GM19351 (cell line): ENCODE measurements around the gene TNFRSF1B.
"Not testable (repeated sequence)": the region's sequence is repeated elsewhere in the genome, so short reads cannot be mapped to it uniquely, and the experiment has no call there.

Experiments
- ATAC-seq: cut with Tn5 transposase; IDR thresholded peaks from one replicate; pipeline ENCODE4 v1.9.1; 2021; ENCODE audit warnings: mild to moderate bottlenecking, moderate library complexity; ENCODE audit not compliant: unreplicated experiment

The TNFRSF1B gene

GRCh38 chr1:12209495-12209832 lies 42.7 kb downstream of the TNFRSF1B start:
- no peak for ATAC-seq

GRCh38 chr1:12215118-12215961 lies 48.5 kb downstream of the TNFRSF1B start:
- no peak for ATAC-seq

DNA sequence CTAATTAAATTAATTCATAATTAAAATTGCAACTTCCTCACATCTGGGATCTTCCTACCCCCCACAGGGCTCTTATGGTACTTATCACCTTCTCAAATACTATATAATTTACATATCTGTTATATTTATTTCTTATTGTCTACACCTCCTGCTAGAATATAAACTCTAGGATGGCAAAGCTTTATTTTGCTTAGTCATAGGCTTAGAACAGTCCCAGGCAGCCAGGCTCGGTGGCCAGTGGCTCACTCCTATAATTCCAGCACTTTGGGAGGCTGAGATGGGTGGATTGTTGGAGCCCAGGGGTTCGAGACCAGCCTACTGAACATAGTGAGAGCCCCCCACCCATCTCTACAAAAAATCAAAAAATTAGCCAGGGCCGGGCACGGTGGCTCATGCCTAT lies 53.0 kb downstream of the TNFRSF1B start:
- ATAC-seq, result no peak

GRCh38 chr1:12220890-12221289 lies 54.1 kb downstream of the TNFRSF1B start:
- ATAC-seq, result no peak

DNA sequence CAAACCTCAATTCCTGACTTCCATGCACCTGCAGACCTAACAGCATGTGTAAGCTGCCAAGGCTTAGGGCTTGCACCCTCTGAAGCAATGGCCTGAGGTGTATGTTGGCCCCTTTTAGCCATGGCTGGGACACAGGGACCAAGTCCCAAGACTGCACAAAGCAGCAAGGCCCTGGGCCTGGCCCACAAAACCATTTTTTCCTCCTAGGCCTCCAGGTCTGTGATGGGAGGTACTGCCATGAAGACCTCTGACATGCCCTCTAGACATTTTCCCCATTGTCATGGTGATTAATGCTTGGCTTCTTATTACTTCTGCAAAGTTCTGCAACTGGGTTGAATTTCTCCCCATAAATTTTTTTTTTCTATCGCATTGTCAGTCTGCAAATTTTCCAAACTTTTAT lies 55.9 kb downstream of the TNFRSF1B start:
- ATAC-seq, result not testable (repeated sequence)

DNA sequence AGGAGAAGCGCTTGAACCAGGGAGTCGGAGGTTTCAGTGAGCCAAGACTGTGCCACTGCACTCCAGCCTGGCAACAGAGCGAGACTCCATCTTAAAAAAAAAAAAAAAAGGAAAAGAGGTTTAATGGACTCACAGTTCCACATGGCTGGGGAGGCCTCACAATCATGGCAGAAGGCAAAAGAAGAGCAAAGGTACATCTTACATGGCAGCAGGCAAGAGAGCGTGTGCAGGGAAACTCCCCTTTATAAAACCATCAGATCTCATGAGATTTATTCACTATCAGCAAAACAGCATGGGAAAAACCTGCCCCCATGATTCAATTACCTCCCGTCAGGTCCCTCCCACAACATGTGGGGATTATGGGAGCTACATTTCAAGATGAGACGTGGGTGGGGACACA lies 57.3 kb downstream of the TNFRSF1B start:
- ATAC-seq, result not testable (repeated sequence)

- no peak for ATAC-seq
Observed at GRCh38 chr1:12228979-12229378, 62.2 kb downstream of the TNFRSF1B start.

DNA sequence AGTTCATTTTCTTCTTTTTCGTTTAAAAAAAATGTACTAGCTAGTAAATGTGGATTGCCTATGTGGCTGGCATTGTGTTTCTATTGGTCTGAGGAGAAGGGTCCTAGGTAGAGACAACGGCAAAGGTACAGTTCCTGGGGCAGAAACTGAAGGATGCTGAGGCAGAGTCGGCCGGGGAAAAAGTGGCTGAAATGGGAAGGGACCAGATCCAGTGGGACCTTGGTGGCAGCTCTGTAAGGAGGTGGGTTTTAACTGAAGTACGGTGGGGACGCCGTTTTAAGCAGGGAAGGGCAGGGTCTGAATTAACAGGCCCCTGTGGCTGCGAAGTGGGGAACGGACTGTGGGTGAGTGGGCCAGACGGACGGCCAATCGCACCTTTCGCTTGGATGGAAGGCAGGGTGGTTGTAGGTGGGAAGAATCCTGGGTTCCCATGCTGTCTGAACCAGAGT lies 62.6 kb downstream of the TNFRSF1B start:
- ATAC-seq, result no peak

DNA sequence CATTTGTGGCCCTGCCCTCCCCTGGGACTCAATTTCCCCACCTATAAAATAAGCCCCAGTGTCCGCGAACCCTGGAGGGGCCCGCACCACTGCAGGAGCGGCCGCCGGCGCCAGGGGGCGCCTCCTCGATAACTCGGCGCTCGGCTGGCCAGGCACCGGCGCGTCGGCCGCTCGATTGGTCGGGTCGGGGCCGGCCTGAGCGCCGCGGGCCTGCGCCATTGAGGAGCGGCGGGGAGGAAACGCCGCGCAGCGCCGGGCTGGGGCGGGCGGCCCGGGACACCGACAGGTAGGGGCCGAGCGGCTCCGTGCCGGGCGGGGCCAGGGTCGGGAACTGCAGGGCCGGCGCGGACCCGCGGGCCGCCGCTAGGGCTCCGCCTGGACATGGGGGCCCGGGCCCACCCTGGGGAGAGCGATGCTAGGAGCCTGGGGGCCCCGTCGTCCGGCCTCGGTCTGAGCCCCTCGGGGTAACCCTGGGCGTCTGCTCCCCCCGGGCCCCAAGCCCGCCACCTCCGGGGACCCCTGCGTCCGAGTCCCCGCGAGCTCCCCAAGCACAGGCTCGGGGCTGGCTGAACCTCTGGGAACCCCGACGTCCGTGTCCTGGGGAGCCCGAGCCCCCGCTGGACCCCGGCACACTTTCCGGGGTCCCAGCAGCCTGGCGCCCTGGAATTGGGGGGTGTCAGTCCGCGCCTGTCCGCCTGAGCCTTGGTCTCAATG lies 63.2 kb downstream of the TNFRSF1B start, which contains the start of gene VPS13D:
Gene VPS13D (plus strand): TSS at position 196 of the 714 bp plus-strand sequence. CDS start 4,237 bp downstream, outside the sequence.
- ATAC-seq, result peak; percentile 83

DNA sequence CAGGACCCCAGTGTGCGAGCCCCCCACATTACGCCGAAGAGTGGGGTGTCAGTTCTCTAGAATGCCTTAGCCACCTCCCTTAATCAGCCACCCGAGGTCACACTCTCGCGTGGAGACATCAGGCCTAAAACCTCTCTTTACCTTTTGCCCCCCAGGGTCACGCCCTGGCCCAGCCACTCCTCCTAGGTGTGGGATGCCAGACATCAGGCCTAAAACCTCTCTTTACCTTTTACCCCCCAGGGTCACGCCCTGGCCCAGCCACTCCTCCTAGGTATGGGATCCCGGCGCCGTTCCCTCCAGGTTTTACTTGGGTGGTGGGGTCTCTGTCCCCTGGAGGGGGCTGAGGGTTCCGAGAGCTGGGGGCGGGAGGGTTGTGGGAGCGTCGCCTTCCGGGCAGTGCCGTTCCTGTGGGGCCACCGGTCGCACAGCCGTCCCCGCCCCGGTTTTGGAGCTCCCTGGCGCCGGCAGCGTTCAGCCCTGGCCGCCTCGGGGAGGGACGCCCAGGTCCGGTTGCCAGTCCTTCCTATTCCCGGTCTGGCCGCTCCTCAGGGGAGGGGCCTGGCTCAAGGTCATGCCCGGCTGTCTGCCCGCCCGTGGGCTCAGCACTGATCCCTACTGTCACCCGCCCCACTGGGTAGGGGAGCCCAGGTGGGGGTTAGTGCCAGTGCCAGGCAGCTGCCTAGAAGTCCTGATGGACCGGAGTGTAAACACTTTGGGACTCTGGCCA lies 63.9 kb downstream of the TNFRSF1B start:
- peak; percentile 28 for ATAC-seq

DNA sequence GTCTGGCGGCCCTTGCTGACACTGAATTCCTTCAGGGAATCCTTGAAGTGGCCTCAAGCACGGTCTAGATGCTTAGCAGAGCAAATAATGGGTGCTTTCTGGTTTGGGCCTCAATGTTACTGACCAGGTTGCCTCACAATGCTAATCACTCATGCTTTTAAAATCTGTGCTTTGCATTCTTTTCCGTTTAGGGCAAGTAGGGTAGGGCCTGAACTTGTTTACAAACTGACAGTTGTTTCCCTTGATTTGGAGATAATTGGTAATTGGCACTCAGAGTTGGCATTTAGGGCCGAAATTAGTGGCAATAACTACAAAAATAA lies 64.4 kb downstream of the TNFRSF1B start:
- no peak for ATAC-seq

DNA sequence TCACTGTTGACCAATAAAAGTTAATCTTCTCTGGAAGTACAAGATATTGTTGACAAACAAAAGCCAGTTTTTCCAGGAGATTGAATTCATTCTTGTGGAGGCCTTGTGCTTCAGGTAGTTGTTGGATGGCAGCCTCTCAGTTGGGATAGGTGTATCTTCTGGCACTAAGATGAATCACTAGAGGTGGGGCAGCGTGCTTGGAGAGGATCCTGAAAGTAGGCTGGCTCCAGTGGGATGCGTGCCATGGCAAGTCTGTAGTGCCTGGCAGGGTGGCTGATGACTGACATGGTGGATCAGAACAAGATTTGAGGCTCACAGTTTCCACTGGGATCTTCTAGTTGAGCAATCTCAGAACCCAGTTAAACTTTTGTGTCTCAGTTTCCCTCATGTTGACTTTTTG lies 65.4 kb downstream of the TNFRSF1B start:
- no peak for ATAC-seq

- no peak for ATAC-seq
Observed at GRCh38 chr1:12244078-12244477, 77.3 kb downstream of the TNFRSF1B start.

DNA sequence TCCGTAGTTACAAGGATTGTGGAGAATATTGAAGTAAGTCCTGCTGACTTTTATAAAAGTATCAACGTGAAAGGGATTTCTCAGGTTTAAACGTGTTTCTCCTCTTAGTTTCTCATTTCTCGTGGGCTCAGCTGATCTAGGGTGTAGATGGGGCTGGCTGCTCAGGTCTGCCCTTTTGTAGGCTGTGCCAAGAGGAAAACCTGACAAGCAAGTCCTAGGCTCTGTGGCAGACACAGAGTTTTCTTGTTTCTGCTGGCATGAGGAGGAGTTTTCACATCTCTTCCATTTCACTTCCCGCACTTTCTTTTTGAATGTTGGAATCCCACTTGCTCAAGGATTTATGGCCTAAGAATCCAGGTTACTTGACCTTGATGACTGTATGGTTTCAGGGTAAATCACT lies 77.8 kb downstream of the TNFRSF1B start:
- no peak for ATAC-seq

DNA sequence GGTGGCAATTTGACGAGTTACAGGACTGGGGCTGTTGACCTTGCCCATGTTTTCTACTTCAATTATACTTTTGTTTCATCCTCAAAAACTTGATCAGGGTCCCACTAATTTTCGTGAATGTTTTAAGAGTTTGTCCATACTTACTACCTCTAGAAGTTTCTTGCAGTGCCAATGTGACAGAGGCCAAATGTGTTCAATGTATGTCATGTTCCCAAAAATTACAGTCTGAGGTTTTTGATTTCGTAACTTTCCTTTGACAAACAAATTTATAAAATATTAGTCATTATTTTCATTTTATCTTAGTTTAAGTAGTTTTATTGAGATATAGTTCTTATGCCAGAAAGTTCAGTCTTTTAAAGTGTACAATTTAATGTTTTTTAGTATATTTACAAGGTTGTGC lies 78.3 kb downstream of the TNFRSF1B start:
- ATAC-seq, result no peak

DNA sequence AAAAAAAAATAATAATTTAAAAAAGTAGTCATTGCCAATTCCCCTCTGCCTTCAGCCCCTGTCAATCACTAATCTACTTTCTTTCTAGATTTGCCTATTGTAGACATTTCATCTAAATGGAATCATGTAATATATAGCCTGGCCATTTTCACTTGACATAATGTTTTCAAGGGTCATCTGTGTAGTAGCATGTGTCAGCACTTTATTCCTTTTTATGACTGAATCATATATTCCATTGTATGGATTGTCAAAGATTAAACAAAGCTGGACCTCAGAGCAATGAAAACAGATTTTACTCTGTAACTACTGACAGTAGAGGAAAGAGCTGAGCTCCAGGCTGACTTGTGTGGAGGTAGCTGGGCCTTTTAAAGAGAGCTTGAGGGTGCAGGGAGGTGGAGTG lies 78.9 kb downstream of the TNFRSF1B start:
- ATAC-seq, result no peak

GRCh38 chr1:12246584-12246983 lies 79.8 kb downstream of the TNFRSF1B start:
- ATAC-seq, result no peak

DNA sequence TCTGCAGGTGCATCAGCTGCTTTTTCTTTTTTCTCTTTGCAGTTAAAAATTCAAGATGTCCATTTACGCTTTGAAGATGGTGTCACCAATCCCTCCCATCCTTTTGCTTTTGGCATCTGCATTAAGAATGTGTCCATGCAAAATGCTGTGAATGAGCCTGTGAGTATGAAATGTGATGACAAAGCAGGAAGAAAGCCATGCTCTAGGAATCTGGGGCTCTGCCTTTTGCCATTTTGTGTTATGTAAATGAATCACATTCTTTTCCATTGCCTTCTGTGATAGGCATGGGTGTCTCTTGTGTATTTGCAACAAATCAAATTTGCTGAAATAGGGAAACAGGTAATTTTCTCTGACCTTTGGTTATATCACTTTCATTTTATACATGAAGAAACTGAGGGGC lies 82.4 kb downstream of the TNFRSF1B start:
- ATAC-seq, result no peak

DNA sequence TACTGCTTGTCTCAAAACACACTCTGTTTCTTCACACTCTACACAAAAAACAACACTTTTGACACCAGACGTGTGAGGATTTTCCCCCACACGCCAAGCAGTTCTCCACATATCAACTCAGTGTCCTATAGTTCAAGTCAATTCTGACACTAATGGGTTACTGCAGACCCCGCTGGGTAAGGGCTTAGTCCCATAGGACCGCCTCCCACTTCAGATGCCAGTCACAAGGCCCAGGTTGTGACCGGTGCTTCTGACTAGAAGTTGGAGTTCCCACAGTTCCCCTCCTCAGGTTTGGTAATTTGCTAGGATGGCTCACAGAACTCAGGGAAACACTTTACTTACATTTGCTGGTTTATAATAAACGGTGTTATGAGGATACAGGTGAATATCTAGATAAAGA lies 83.0 kb downstream of the TNFRSF1B start:
- ATAC-seq, result no peak

GRCh38 chr1:12251442-12251841 lies 84.7 kb downstream of the TNFRSF1B start:
- no peak for ATAC-seq

GRCh38 chr1:12255913-12256312 lies 89.1 kb downstream of the TNFRSF1B start:
- ATAC-seq, result no peak

DNA sequence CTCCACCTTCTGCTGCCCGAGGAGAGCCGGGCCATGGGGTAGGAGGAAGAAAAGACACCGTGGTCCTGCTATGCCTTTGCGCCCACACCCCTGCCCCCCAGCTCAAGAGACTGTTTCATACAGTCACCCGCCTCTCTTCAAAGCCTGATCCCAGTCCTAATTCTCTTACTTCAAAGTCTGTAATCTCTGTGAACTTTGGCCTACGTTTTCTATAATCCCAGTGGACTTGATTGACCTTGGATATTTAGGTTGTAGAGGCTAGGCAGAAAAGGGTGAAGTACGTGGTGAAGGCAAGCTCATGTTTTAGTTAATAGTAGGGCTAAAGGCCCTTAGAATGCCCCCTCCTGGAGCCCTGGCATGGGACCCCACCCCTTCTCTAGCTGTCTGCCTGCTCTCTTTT lies 91.5 kb downstream of the TNFRSF1B start:
- no peak for ATAC-seq
